ENCODE results near the gene CAST.

Gene CAST

GRCh38 chr5:96642281-96642640, 19.9 kb upstream of the CAST start:
- DNase-seq, result no peak

- DNase-seq, result no peak
Measured at GRCh38 chr5:96645091-96645490, 17.1 kb upstream of the CAST start.

GRCh38 chr5:96648023-96648422, 14.2 kb upstream of the CAST start:
- DNase-seq, result no peak

- DNase-seq, result no peak
Measured at GRCh38 chr5:96648593-96648992, 13.6 kb upstream of the CAST start.

GRCh38 chr5:96649251-96649662, 12.9 kb upstream of the CAST start:
- no peak for DNase-seq

DNA sequence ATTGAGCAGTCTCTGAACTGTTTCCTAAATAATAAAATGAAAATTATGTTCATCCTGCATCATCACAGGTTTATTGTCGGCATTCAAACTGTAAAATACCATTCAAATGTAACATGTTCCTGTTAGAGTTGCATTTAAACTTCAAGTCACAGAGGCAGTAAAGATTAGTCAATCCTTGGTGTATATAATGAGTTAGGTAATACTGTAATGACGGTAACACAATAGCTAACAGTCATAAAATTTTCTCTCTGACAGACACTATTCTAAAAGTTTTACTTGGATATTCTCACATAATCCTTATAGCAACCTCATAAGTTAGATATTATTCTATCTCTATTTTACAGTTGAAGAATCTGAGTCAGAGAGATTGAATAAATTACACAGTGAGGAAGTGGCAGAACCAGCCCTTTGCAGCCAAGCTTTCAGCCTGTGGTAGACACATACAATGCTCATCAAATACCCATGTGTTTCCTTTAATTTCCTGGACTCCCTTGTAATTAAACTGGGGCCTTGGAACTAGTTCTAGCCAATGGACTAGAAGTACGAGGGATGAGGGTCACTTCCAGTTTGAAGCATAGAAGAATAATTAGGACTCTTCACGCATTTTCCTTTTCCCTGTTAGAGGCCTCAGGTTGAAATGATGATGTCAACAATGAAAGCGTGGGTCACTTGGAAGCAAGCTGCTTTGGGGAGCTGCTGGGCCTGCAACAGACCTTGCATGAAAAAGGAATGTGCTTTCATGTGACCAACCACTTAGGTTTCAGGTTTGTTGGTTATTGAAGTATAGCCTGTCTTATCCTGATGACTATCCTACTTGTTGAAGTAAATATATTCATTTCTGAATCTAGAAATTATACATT, 12.3 kb upstream of the CAST start:
- DNase-seq, result no peak

DNA sequence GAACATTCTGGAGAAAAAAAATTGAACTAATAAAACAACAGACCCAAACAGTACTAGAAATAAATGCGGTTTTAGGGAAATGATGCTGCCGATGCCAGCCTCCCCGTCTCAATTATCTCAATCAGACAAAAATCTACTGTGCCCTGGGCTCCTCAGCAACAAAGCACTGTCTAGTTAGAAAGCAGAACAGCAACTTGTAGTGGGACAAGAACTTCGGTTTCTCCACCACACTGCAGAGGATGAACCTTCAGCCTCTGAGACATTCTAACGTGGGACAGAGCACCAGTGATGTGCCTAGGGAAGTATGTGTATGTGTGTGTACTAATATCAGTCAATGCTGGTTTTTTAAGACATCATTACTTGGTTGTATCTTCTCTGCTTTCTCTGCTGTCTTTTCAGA, 11.1 kb upstream of the CAST start:
- no peak for DNase-seq

- no peak for DNase-seq
Measured at GRCh38 chr5:96651948-96652753, 10.0 kb upstream of the CAST start.

- DNase-seq, result peak; percentile 78
Measured at GRCh38 chr5:96652769-96653454, 9.3 kb upstream of the CAST start.

- DNase-seq, result no peak
Measured at GRCh38 chr5:96654209-96654608, 8.0 kb upstream of the CAST start.

DNA sequence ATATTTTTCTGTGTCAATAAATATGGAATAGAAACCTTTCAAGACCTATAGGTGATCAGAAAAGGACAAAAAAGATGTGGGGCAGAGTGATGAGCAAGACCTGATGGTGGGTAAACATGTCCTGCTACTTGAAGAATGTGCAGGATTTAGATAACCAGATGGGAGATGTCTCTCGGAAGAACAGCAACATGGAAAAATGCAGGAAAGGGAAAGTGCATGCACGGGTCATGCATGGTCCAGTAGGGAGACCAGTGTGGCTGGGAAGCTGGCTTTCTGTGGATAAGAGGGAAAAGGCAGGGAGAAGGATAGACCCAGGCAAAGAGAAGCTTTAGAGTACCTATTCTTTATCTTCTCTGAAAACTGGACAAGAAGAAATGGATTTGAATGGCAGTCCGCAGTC, 7.1 kb upstream of the CAST start:
- DNase-seq, result no peak

GRCh38 chr5:96655506-96655905, 6.7 kb upstream of the CAST start:
- DNase-seq, result peak; percentile 53

- DNase-seq, result peak; percentile 96
Measured at GRCh38 chr5:96657068-96657467, 5.1 kb upstream of the CAST start.

- DNase-seq, result no peak
Measured at GRCh38 chr5:96658272-96658671, 3.9 kb upstream of the CAST start.

GRCh38 chr5:96659170-96659569, 3.0 kb upstream of the CAST start:
- no peak for DNase-seq

DNA sequence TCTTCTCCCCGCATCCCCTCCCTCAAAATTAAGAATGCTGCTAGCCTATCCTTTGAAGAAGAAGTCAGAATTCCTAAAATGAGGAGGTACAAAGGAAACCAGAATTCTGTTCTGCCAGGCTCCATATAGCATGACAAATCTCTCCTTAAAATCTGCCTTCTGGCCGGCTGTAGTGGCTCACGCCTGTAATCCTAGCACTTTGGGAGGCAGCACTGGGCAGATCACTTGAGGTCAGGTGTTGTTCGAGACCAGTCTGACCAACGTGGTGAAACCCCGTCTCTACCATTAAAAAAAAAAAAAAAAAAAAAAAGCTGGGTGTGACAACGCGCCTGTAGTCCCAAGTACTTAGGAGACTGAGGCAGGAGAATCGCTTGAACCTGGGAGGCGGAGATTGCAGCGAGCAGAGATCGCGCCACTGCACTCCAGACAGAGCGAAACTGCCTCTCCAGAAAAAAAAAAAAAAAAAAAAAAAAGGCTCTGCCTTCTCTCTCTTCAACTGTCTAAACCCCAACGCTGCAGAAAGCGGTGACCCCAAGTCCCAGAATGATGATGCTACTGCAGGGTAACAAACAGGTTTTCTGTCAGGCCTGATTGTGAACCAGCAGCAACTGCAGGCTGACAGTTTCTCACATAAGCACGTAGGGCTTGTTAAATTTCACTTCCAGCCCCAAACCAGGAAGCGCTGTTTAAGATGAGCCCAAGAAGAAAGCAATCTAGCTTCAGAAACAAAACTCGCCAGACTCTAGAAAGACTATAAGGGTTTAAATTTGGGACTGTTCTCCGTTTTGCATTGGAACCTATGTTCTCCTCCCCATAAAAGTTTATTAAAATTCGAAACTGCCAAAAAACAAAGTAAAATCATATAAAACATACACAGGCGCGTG, 963 bp upstream of the CAST start:
- DNase-seq, result peak; percentile 61

DNA sequence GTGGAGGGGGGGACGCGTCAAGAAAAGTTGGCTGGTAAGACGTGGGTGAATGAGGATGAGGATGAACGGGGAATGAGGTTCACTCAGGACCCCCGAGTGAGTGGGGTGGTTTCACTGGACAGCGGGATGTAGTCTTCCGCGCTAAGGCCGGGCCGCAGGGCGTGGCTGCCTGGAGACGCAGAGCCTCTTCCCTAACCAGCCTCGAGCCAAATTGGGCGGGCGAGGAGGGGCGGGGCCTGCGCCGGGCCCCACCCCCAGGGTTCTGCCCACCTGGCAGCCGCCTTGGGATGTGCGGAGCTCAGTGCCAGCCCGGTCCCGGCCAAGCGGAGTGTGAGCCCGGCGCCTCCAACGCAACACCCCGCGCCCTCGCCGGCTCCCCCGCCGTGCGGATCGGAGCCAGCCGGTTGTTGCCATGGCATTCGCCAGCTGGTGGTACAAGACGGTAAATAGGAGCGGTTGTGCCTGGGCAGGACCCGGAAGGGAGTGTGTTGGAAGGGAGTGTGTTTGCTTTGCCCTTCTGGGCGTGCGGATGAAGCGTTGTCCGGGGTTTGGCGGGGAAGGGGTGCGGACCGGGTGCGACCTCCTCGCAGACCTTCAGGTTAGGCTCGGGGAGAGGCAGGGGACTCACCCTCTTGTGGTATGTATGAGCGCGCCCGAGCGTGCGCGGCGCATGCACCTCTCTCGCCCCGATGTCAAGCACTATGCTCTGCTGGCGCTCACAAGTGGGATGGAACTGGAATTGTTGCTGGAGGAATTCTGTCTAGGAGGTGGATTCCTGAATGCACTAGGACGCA, 746 bp downstream of the CAST start:
- DNase-seq, result peak; percentile 85

DNA sequence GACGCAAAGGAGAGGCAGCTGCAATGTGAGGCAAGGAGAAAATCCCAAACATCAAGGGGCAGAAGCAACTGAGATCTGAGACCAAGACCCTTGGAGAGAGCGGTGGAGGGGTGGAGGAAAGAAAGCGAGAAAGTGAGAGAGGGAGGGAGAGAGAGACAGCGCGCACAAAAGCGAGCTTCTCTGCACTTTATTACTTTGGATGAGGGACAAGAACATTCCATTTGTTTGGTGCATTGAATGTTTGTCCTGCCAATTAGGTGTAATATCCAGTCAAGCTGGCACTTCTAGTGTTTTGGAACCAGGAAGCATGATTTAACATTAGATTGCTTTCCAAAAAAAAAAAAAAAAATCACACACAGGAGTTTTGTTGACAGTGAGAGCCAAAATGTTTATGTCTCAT, 1.4 kb downstream of the CAST start:
- DNase-seq, result no peak

- no peak for DNase-seq
Measured at GRCh38 chr5:96664669-96665068, 2.5 kb downstream of the CAST start.

DNA sequence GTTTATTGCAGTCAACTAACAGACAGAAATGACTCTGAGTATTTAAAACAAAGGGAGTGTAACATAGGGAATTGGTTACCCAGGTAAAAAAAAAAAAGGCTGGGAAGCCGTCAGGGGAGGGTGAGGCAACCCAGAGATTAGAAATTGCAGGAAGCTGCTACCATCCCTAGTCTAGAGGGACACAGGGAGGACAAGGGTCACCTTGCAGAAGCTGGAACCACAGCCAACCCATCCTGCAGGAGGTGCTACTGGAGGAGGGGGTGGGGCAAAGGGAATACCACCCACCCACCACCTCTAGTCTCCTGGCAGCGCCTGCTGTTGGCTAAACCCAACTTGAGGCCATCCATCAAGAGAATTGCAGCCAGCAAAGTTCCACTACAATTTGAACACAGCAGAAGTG, 6.5 kb downstream of the CAST start:
- DNase-seq, result no peak

- DNase-seq, result no peak
Measured at GRCh38 chr5:96669909-96670308, 7.7 kb downstream of the CAST start.

GRCh38 chr5:96671441-96671840, 9.3 kb downstream of the CAST start:
- no peak for DNase-seq
